GM19467 (cell line): ENCODE results near the gene NOL8.
A peak's percentile ranks its signal among the peaks of the same experiment; 100 is the strongest.

Source experiments
- ATAC-seq: cut with Tn5 transposase; IDR thresholded peaks from one replicate; pipeline ENCODE4 v1.9.1; 2021; ENCODE audit warnings: mild to moderate bottlenecking, moderate library complexity; ENCODE audit not compliant: unreplicated experiment

NOL8 gene

DNA sequence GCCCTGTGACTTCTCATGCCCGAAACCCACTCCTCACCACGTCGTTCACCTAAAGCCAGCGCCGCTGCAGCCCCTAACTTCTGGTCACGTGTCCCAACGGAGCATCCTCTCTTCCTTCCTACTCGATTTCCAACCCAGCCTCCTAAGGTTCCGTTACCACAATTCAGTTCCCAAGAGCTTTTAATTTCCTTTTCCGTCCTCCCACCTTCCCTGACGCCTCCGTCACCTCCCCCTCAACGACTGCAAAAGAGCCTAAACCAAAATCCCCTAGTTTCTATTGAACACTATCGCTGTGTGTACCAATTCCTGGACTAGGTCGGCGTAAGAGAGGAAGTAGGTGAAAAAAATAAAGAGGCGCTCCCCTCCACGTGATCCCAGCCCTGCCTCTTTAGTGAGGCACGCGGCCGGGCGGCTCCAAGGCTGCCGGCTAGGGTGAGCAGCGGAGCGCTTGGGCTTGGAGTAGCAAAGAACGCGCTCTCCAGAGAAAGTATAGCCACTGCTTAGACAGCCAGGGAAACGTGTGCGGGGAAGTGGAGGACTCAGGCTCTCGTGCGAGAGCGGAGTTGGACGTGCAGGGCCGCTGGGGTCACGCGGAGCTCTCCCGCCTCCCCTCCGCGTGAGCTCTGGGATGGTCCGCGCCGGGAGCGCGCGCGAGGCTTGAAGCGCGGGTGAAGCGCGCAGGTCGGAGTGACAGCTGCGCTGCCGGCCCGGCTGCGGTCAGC is at the start of gene NOL8, which contains the start of gene CENPP:
NOL8 (minus strand) TSS at position 82 of the 722 bp plus-strand sequence. CDS start 1,189 bp downstream, outside the sequence.
CENPP (plus strand) TSS at position 685 of the 722 bp plus-strand sequence.
- ATAC-seq: peak; percentile 84

DNA sequence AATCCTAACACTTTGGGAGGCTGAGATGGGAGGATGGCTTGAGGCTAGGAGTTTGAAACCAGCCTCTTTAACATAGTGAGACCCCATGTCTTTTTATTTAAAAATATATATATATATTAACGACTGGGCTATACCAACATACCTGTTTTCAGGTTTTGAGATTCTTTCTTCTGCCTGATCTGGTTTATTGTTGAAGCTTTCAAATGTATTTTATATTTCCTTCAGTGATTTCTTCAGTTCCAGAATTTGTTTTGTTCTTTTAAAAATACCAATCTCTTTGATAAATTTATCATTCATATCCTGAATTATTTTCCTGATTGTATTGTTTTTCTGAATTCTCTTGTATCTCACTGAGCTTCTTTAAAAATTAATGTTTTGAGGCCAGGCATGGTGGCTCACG is 48.0 kb upstream of the NOL8 start:
- no peak for ATAC-seq

DNA sequence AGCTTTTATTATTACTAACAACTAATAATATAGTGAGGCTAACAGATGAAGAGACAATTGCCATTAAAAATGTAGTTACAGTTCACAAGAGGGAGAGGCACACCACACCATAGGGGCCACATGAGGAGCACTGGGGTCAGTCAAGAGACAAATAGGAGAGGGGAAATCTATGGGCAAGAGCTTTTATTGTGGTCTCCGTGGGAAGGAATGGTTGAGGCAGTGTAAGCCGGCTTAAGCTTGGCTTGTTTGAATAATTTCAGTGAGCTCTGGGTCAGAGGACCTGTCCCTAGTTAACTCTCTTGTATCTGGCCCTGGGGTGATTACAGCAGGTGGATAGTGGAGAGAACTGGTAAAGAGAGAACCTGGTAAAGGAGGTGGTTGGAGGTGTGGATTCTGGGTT is 43.9 kb upstream of the NOL8 start:
- no peak for ATAC-seq

DNA sequence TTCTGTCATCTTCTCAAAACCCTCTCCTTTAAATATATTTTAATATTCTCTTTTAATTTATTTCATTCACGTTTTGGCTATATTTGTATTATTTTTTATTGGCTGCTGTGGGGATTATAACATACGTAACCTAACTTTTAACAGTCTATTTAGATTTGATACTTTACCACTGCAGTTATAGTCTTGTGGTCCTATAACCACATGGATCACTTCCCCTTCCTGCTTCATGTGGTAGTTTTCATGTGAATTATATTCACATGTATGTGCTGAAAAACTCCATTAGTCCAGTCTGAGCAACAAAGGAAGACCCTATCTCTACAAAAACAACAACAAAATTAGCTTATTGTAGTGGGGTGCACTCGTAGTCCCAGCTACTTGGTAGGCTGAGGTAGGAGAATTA is 34.9 kb upstream of the NOL8 start:
- ATAC-seq: no peak

- ATAC-seq: no peak
Measured at GRCh38 chr9:92359394-92359995, 34.3 kb upstream of the NOL8 start.

DNA sequence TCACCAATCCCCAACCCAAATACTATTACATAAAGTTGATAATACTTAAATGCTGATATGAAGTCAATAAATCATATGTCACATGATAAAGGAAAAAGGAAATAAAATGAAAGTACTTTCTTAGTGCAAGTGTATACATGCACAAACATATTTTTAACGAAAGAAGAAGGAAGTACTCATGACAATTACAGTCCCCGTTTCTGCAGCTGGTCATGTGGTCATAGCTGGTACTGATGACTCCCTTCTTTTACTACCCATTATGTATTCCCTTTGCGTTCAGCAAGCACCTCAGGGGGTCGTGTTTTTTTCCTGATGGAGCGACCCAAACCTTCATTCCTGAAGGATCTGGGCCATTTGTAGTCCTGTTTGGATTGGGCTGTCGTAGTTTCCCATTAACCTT is 27.9 kb upstream of the NOL8 start:
- ATAC-seq: no peak

DNA sequence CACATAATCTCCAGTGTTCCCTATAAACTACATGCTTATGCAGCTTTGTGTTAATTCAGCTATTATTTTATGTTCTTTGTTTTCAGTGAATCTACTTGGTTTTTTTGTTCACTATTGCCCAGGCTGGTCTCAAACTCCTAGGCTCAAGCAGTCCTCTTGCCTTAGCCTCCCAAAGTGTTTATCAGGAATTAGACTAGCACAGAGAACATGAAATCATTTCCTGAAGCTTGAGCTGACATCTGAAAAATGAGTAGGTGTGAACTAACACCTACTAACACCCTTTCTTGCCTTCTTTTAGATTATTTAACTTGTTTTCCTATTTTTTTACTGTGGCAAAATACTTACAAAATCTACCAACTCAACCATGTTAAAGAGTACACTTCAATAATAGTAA is 25.6 kb upstream of the NOL8 start:
- no peak for ATAC-seq

DNA sequence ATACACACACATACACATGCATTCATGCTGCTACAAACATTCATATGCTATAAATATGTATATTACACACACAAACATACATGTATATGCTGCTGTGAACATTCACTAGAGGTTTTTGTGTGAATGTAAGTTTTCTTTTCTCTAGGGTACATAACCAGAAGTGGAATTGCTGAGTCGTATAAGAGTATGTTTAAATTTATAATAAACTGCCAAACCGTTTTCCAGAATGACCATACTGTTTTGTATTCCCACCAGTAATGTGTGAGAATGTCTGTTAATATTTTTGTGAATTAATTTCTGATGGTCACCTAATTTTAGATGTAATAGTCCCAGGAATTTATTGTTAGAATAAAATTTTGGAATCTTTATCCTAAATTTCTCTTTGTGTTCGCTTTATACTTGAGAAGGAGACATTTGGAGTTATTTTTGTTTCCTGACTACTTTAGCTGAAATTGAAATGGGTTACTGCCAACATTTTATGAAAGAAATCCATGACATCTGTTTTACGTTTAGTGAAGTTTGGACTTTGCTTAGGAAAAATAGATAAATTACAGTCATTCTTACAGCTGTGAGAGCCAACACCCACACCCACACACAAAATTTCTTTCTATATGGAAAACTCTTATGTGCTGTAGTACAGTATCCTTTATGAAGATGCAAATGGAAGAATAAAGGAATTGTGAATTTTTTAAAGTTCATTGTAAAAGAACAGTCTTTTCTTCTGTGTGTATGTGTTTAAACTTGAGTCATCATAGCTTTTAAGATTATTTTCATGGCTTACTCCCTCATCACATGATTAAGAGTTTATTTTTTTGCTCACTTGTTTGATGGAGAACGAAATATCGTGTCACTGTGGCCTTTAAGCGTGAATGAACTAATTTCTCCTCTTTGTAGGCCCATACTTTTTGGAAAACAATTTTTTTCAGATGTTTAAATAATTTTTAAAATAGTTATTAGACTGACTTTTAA is 24.9 kb upstream of the NOL8 start:
- no peak for ATAC-seq

DNA sequence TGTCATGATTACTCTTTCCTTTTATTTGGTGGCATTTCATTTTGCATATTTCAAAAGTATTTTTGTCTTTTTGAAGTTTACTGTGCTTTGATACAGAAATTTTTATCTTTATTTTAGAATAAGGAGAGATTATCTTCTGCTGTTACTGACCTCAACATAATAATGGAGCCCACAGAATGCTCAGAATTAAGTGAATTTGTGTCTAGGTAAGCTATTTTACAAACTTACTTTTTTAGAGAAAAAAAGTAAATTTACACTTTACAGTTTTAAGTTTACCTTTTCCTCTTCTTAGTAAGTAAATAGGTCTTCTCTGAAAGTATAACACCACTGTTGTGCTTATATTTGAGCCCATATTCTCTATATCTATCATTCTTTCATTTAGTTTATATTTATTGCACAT is 20.4 kb upstream of the NOL8 start:
- no peak for ATAC-seq

DNA sequence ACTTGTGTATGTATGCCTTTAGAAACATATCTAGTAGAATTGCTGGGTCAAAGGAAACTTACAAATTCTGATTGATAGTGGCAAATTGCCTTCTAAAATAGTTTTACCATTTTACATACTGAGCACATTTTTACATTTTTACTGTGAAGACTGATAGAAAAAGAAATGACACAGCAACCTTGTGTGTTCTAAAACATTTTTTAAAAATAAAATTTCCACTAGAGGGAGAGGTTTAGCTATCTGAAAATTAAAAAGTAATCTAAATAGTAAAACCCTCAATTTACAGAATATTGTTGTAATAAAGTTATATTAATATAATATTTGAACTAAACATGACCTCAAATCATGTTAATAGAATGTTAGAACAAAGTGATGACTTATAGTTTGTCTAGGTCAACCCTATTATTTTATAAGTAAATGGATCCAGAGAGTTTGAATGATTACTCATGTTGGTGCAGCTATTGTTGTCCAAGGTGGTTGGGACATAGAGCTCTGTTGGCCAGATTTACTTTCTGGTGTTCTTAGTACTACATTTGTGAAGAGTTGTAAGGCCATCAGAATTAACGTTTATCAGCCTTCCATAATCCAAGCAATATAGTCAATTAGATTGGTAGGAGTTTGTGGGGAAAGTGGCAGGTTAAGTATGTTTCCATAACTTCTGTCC is 17.8 kb upstream of the NOL8 start:
- no peak for ATAC-seq

GRCh38 chr9:92341578-92341977 is 16.4 kb upstream of the NOL8 start:
- ATAC-seq: no peak

DNA sequence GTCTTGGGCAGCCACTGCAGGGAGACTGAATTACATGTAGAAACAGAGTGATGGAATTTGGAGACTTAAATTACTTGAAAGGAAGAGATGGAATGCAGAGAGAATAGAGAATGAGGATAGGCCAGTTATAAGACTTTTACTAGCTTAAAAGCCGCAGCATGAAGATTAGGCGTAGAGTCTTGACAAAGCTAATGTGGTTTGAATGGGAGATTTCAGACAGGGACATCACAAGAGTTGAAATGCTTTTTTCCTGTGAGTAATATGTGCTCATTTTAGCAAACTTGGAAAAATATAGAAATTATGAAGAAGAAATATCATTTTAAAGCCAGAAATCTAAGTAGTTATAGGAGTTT is 8.1 kb upstream of the NOL8 start:
- no peak for ATAC-seq

GRCh38 chr9:92332577-92333281 is 7.6 kb upstream of the NOL8 start:
- no peak for ATAC-seq

- no peak for ATAC-seq
Measured at GRCh38 chr9:92328225-92328624, 3.1 kb upstream of the NOL8 start.

DNA sequence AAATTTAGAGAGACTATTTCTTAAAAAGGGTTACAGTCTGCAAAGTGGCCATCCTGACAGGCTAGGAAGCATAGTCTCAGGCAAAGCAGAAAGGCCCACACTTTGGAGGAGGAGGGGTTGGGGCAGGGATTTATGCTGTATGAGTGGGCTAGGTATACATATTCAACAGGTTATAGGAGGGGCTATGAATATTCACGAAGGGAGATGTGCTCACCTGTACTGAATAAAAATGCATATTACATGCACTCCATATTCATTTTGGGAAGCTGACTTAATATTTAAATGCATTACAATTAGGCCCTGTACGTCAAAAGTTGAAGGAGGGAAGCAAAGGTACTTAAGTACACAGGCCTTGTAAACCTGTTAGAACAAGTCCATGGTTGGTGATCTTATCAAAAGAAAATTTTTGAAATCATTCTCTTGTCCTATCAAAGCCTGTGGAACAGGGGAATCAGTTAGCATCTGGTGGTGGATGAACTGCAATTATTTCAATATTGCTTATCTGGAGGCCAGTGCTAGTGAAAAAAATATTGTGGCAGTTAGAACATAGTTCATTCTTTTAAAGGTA is 2.2 kb upstream of the NOL8 start:
- no peak for ATAC-seq

DNA sequence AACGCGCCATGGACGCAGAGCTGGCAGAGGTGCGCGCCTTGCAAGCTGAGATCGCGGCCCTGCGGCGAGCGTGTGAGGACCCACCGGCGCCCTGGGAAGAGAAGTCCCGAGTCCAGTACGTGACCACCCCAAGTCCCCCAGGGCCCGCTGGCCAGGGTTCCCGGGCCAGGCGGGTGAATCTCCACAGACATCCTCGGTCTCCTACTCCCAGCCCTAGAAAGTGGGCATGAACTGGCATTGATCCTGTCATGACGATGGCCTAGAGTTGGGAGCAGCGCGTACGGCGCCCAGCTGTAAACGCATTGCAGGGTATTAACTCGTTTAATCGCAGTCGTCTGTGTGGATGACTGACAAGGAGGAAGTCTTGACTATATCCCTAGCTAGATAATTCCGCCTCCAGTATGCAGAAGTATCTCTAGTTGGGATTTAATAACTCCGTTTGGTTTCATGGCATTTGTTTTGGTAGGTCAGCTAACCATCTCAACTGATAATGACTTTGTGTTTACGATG is 896 bp upstream of the NOL8 start:
- ATAC-seq: peak; percentile 5

GRCh38 chr9:92324889-92325268 is 271 bp downstream of the NOL8 start:
- peak; percentile 6 for ATAC-seq

- ATAC-seq: no peak
Measured at GRCh38 chr9:92324431-92324830, 719 bp downstream of the NOL8 start.

GRCh38 chr9:92315456-92315855 is 9.7 kb downstream of the NOL8 start:
- ATAC-seq: no peak

DNA sequence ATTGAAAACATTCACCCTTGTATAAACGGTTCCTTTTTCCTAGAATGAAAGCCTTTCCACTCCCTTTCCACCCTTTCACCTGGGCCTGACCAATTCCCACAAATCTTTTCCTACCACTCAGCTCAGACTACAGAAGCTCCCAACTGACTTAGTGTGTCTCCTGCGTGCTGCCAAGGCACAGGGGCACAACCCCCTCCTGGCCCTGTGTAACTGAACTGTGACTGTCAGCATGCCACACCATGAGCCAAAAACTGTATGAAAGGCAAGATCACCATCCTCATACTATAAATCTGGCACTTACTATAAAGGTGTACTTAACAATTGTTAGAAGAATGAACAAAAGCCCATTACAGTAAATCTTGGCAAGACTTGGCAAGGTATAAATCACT is 11.5 kb downstream of the NOL8 start:
- no peak for ATAC-seq
